CD4-positive, CD25-positive, alpha-beta regulatory T cell (primary cell): ENCODE measurements around the gene MYADML2. TPM values are rescaled to one million over a fixed set of nuclear protein-coding genes. Genes with fewer than 3 reads are reported as not detected.

ENCODE experiments used
- ATAC-seq, 2 donors: fragments of 150-1000 bp; cut with Tn5 transposase; one replicate each; pipeline ENCODE4 v1.10.0; 2021; ENCODE audit warnings: low read depth in 2 of 2, moderate number of reproducible peaks in 2 of 2, moderate library complexity in 1 of 2
- DNase-seq, 3 donors: peaks; one replicate each; pipeline versions ENCODE4 v3.0.0 to v3.0.0-alpha.2; 2012 to 2022; ENCODE audit warnings: mixed read lengths in 1 of 3
- H3K27ac ChIP-seq: one replicate; pipeline ENCODE4 v1.7.0; 2013; ENCODE audit warnings: mild to moderate bottlenecking, low read length; ENCODE audit not compliant: insufficient read depth, poor library complexity, severe bottlenecking
- H3K27me3 ChIP-seq: one replicate; pipeline ENCODE4 v1.7.0; 2013; ENCODE audit warnings: low read length; ENCODE audit not compliant: control insufficient read depth, insufficient read depth
- H3K36me3 ChIP-seq: one replicate; pipeline ENCODE4 v1.7.0; 2013; ENCODE audit warnings: mild to moderate bottlenecking, low read length, moderate library complexity; ENCODE audit not compliant: control insufficient read depth, insufficient read depth
- H3K4me1 ChIP-seq: 2 replicates; pipeline ENCODE4 v1.7.0; 2013; ENCODE audit warnings: mild to moderate bottlenecking, low read length; ENCODE audit not compliant: insufficient read depth, control insufficient read depth, poor library complexity, severe bottlenecking
- H3K4me3 ChIP-seq: one replicate; pipeline ENCODE4 v1.7.0; 2013; ENCODE audit warnings: low read depth, mild to moderate bottlenecking, low read length, moderate library complexity
- H3K9me3 ChIP-seq, 2 experiments: 1 replicate in 1 of 2; 2 replicates in 1 of 2; pipeline ENCODE4 v1.7.0; 2013; ENCODE audit warnings: low read length in 2 of 2, mild to moderate bottlenecking in 1 of 2, moderate library complexity in 1 of 2; ENCODE audit not compliant: control insufficient read depth in 2 of 2
- H3K27ac Mint-ChIP-seq, 3 donors: one replicate each; pipeline ENCODE4 v1.8.0; 2020 to 2022; ENCODE audit warnings: mild to moderate bottlenecking in 3 of 3, mixed read lengths in 3 of 3, moderate library complexity in 2 of 3
- H3K27me3 Mint-ChIP-seq: one replicate; pipeline ENCODE4 v1.8.0; 2022; ENCODE audit warnings: mild to moderate bottlenecking, mixed read lengths
- H3K36me3 Mint-ChIP-seq: one replicate; pipeline ENCODE4 v1.8.0; 2020; ENCODE audit warnings: mixed read lengths
- H3K4me1 Mint-ChIP-seq, 4 donors: one replicate each; pipeline ENCODE4 v1.8.0; 2020 to 2022; ENCODE audit warnings: mixed read lengths in 4 of 4, mild to moderate bottlenecking in 1 of 4
- H3K4me3 Mint-ChIP-seq, 4 donors: one replicate each; pipeline ENCODE4 v1.8.0; 2020 to 2022; ENCODE audit warnings: mild to moderate bottlenecking in 4 of 4, mixed read lengths in 4 of 4, moderate library complexity in 3 of 4
- H3K9me3 Mint-ChIP-seq, 7 donors: one replicate each; pipeline ENCODE4 v1.8.0; 2020 to 2022; ENCODE audit warnings: mixed read lengths in 7 of 7, mild to moderate bottlenecking in 3 of 7, moderate library complexity in 2 of 7
- polyA plus RNA-seq, 4 donors: library from polyadenylated mRNA; unstranded; fragments of 300-500 nt; fragmentation: Illumina TruSeq; gene quantifications; one replicate each; pipeline ENCODE4 v1.2.3, GENCODE V29; 2021
- total RNA-seq: library from RNA; stranded (reverse); gene quantifications from one replicate; pipeline ENCODE4 v1.2.3, GENCODE V29; 2022

Gene MYADML2
- total and polyA plus RNA-seq, 5 donors from 2014 or later: not detected

- Mint-ChIP-seq H3K27me3 (no peaks in the 10 kb centered on the region), H3K27ac (peak within 1 kb of the TSS in 1 of 3 donors; percentile 78), H3K4me1 (peaks cover 0 to 21% (median 5%) of the 10 kb centered on the region in 4 donors), H3K36me3 (peaks cover 9% of the 10 kb centered on the region), H3K9me3 (no peaks in the 10 kb centered on the region), H3K4me3 (peak within 1 kb of the TSS; percentile 82 to 88 (median 87))
- H3K9me3 ChIP-seq: no peaks in the 10 kb centered on the region
- H3K36me3 ChIP-seq: peaks cover 36% of the 10 kb centered on the region
- ATAC-seq (peak; percentile 92 to 94), DNase-seq (peak; percentile 91 to 94 (median 93))
- peaks cover 24% of the 10 kb centered on the region for H3K4me1 ChIP-seq
- no peaks in the 10 kb centered on the region for H3K27me3 ChIP-seq
- peak within 1 kb of the TSS; percentile 65 for H3K4me3 ChIP-seq
- peak within 1 kb of the TSS; percentile 63 for H3K27ac ChIP-seq
Measured at GRCh38 chr17:81911277-81911961, 35.6 kb downstream of the MYADML2 start, which contains the start of gene PCYT2. TSS of gene PCYT2 (minus strand) at chr17:81911399. CDS start at chr17:81911355, 44 bp downstream.

- Mint-ChIP-seq H3K27me3 (no peaks in the 10 kb centered on the region), H3K9me3 (no peaks in the 10 kb centered on the region), H3K27ac (no peak overlapping the region), H3K4me1 (peaks cover 0 to 17% (median 4%) of the 10 kb centered on the region in 4 donors), H3K4me3 (peak overlapping the region; percentile 75 to 88 (median 86)), H3K36me3 (peaks cover 9% of the 10 kb centered on the region)
- DNase-seq: no peak
- Histone ChIP-seq H3K9me3 (no peaks in the 10 kb centered on the region), H3K36me3 (peaks cover 34% of the 10 kb centered on the region), H3K27ac (no peak overlapping the region), H3K4me3 (peak overlapping the region; percentile 65), H3K27me3 (no peaks in the 10 kb centered on the region), H3K4me1 (peaks cover 20% of the 10 kb centered on the region)
- peak in 1 of 2 donors; percentile 24 for ATAC-seq
Measured at GRCh38 chr17:81910840-81911276, 36.2 kb downstream of the MYADML2 start.

GRCh38 chr17:81909966-81910839 is 36.8 kb downstream of the MYADML2 start:
- DNase-seq (no peak), ATAC-seq (no peak)
- peak overlapping the region in 1 of 3 donors; percentile 78 for H3K27ac Mint-ChIP-seq
- no peaks in the 10 kb centered on the region for H3K27me3 Mint-ChIP-seq
- Histone ChIP-seq H3K4me3 (peak overlapping the region; percentile 65), H3K27ac (no peak overlapping the region), H3K36me3 (peaks cover 28% of the 10 kb centered on the region), H3K27me3 (no peaks in the 10 kb centered on the region), H3K9me3 (no peaks in the 10 kb centered on the region), H3K4me1 (peaks cover 18% of the 10 kb centered on the region)
- H3K9me3 Mint-ChIP-seq: no peaks in the 10 kb centered on the region
- peak overlapping the region; percentile 75 to 88 (median 86) for H3K4me3 Mint-ChIP-seq
- H3K4me1 Mint-ChIP-seq: peaks cover 0 to 15% (median 3%) of the 10 kb centered on the region in 4 donors
- peaks cover 9% of the 10 kb centered on the region for H3K36me3 Mint-ChIP-seq

- Histone ChIP-seq H3K27me3 (no peaks in the 10 kb centered on the region), H3K4me3 (no peak overlapping the region), H3K4me1 (peaks cover 18% of the 10 kb centered on the region), H3K36me3 (peaks cover 22% of the 10 kb centered on the region), H3K27ac (no peak overlapping the region), H3K9me3 (no peaks in the 10 kb centered on the region)
- Mint-ChIP-seq H3K4me1 (peaks cover 0 to 10% (median 3%) of the 10 kb centered on the region in 4 donors), H3K9me3 (no peaks in the 10 kb centered on the region), H3K36me3 (peaks cover 9% of the 10 kb centered on the region), H3K4me3 (peak overlapping the region in 3 of 4 donors; percentile 62 to 87 (median 75)), H3K27ac (no peak overlapping the region), H3K27me3 (no peaks in the 10 kb centered on the region)
- ATAC-seq (no peak), DNase-seq (no peak)
Measured at GRCh38 chr17:81909231-81909630, 37.8 kb downstream of the MYADML2 start.

GRCh38 chr17:81908793-81909192 is 38.2 kb downstream of the MYADML2 start:
- peaks cover 17% of the 10 kb centered on the region for H3K36me3 ChIP-seq
- no peak overlapping the region for H3K4me3 ChIP-seq
- ATAC-seq (no peak), DNase-seq (no peak)
- Mint-ChIP-seq H3K36me3 (peaks cover 9% of the 10 kb centered on the region), H3K9me3 (no peaks in the 10 kb centered on the region), H3K27ac (no peak overlapping the region), H3K4me1 (peaks cover 0 to 10% (median 3%) of the 10 kb centered on the region in 4 donors), H3K4me3 (peak overlapping the region in 2 of 4 donors; percentile 74 to 75), H3K27me3 (no peaks in the 10 kb centered on the region)
- H3K9me3 ChIP-seq: no peaks in the 10 kb centered on the region
- H3K27me3 ChIP-seq: no peaks in the 10 kb centered on the region
- peaks cover 18% of the 10 kb centered on the region for H3K4me1 ChIP-seq
- no peak overlapping the region for H3K27ac ChIP-seq

GRCh38 chr17:81907219-81908145 is 39.6 kb downstream of the MYADML2 start:
- peaks cover 0 to 8% (median under 1%) of the 10 kb centered on the region in 4 donors for H3K4me1 Mint-ChIP-seq

More at GRCh38 chr17:81907219-81908145, 39.6 kb downstream of the MYADML2 start:
- peaks cover 5% of the 10 kb centered on the region for H3K36me3 ChIP-seq
- ATAC-seq: no peak
- H3K27ac Mint-ChIP-seq: no peak overlapping the region
- peaks cover 21% of the 10 kb centered on the region for H3K4me1 ChIP-seq
- DNase-seq: no peak
- no peaks in the 10 kb centered on the region for H3K9me3 ChIP-seq
- no peak overlapping the region for H3K4me3 ChIP-seq
- H3K27ac ChIP-seq: no peak overlapping the region
- H3K36me3 Mint-ChIP-seq: no peaks in the 10 kb centered on the region
- H3K9me3 Mint-ChIP-seq: no peaks in the 10 kb centered on the region
- no peak overlapping the region for H3K4me3 Mint-ChIP-seq
- no peaks in the 10 kb centered on the region for H3K27me3 ChIP-seq
- no peaks in the 10 kb centered on the region for H3K27me3 Mint-ChIP-seq
